ENCODE results near the gene ASXL1.
"Not testable (repeated sequence)": the region's sequence is repeated elsewhere in the genome, so short reads cannot be mapped to it uniquely, and the experiment has no call there.

The ASXL1 gene

DNA sequence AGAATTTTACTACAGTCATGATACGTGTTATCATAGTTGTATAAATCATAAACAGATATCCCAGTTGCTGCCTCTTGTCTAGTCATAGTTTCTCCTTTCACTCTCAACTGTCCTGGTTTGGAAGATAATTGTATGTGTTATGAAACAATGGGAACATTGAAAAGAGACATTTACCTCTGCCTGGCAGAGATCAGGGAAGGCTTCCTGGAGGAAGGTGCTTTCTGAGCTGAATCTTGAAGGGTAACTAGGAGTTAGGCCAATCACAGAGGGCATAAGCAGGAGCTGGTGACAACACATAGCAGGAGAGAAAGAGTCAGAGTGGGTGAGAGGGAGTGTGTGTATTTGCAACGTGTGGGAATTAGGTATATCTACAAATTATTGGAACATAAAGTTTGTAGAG, 5.4 kb downstream of the ASXL1 start:
- DNase-seq = no peak

DNA sequence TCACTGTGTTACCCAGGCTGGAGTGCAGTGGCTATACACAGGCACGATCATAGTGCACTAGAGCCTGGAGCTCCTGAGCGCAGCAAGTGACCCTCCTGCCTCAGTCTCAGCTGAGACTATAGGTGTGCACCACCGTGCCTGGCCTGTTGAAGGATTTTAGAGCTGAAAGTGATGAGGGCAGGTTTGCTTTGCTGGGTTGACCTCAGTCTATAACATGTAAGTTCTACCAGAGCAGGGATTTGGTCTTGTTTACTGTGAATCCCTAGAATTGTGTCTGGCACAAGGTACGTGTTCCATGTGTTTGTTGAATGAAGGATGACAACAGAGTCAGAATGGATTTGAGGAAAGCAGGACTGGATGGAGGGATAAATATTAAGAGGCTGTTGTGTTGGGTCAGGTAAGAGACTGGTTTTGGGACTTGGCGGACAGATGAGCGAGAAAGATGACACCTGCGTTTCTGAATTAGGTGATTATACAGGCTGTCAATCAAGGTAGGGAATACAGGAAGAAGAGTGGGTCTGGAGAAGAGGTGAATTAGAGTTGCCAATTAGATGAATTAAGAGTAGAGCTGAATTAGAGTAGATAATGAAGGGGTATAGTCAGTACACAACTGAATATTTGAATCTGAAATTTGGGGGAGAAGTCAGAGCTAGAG, 6.5 kb downstream of the ASXL1 start:
- DNase-seq = no peak

DNA sequence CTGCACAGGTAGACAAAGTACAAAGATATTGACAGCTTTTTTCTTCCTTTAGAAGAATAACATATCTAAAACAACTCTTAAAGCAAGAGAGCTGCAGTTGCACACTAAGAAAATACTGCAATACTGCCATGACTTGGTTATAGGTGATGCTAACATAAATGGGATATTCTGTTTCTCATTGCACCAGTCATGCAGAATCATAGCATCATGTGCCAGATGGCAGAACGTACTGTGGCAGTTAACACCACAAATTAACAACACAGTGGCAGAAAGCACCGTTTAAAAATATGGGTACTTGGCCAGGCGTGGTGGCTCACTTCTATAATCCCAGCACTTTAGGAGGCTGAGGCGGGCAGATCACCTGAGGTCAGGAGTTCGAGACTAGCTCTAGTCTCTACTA, 7.4 kb downstream of the ASXL1 start:
- DNase-seq = no peak

DNA sequence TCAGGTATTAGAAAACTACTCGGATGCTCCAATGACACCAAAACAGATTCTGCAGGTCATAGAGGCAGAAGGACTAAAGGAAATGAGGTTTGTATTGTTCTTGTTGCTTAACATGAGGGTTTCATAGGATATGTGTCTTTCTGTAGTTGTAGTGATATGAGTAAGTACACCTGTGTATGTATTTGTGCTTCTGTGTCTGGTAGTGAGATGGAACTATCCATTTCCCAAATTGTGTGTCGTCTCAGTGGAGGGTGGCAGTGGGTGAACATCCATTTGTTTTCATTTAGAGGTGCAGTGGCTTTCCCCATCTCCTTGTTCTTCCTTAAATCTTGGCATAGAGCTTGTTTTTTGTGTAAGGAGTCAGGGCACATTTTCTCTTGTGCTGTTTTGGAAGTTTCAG, 8.2 kb downstream of the ASXL1 start:
- DNase-seq = no peak

DNA sequence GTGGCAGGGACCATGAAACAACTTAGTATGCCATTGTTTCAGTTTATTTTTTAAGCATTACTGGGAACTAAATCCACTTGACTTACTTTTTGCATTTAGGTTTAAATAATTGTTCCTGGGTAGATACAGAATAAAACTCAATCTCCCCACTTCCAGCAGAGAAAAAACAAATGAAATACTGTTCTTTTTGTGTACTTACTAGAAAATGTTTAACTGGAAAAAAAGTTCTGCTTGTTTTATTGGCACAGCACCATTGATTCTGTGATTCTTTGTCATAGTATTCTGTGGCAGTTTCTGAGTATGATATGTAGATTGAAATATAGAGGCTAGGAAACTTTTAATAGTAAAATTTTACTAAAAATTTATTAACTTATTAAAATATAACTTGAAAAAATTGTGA, 10.2 kb downstream of the ASXL1 start:
- no peak for DNase-seq

DNA sequence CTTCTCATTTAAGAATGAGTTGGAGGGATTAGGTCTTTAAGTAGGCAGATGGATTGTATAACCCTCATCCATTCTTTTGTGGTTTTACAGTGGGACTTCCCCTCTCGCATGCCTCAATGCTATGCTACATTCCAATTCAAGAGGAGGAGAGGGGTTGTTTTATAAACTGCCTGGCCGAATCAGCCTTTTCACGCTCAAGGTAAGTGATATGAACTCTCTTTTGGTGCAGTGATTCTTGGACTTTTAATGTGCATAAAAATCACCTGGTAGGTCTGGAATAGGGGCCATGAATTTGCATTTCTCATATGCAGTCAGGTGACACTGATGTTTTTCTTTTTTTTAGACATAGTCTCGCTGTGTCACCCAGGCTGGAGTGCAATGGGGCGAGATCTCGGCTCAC, 10.8 kb downstream of the ASXL1 start:
- no peak for DNase-seq

DNA sequence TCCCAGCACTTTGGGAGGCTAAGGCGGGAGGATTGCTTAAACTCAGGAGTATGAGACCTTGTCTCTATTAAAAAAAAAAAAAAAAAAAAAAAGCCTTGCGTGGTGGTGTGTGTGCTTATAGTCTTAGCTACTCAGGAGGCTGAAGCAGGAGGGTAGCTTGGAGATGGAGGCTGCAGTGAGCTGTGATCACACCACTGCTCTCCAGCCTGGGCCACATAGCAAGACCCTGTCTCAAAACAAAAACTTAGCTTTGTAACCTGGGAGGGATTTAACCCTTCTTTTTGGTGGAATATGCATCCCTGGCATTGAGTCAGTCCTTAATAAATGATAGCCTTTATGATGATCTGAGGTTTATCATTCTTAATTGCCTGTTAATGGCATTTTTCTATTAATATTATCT, 12.8 kb downstream of the ASXL1 start:
- DNase-seq = no peak

DNA sequence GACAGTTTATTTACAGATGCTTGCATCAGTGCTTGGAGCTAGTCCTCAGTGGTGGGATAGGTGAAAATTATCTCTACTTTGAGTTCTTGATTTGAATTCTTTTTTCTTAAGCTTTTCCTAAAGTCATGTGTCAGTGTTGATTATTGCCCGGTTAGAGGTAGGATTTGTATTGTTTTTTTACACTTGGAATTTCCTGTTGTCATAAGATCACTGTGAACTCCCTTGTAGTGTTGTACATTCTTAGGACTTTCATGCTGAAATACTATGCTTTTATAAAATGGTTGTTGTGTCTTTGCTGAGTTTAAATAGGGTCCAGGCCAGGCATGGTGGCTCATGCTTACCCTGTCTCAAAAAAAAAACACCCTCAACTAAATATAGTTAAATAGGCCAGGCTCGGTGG, 20.3 kb downstream of the ASXL1 start:
- no peak for DNase-seq

DNA sequence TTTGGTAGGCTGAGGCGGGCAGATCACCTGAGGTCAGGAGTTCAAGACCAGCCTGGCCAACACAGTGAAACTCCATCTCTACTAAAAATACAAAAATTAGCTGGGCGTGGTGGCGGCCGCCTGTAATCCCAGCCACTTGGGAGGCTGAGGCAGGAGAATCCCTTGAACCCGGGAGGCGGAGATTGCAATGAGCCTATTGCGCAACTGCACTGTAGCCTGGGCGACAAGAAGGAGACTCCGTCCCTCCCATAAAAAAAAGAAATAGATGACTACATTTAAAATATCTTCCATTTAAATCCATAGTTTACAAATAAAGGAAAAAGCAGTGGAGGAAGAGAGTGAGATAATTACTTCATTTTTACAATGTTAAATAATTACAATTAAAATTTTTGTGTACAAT, 21.9 kb downstream of the ASXL1 start:
- not testable (repeated sequence) for DNase-seq

DNA sequence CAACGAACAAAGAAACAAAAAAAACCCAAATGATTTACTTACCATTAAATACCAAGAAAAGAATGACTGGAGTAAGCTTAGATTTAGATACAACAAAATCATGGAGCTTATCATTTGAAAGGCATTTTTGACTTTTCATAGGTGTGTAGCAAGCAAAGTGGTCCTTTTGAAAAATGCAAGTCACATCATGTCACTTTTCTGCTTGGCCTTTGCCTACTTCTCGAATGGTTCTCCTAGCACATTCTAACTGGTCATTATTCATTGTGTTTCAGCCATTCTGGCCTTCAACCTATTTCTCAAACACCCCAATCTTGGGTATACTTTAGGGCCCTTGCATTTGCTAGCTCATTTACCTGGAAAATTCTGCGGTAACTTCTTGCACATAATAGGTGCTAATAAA, 22.6 kb downstream of the ASXL1 start:
- no peak for DNase-seq

DNA sequence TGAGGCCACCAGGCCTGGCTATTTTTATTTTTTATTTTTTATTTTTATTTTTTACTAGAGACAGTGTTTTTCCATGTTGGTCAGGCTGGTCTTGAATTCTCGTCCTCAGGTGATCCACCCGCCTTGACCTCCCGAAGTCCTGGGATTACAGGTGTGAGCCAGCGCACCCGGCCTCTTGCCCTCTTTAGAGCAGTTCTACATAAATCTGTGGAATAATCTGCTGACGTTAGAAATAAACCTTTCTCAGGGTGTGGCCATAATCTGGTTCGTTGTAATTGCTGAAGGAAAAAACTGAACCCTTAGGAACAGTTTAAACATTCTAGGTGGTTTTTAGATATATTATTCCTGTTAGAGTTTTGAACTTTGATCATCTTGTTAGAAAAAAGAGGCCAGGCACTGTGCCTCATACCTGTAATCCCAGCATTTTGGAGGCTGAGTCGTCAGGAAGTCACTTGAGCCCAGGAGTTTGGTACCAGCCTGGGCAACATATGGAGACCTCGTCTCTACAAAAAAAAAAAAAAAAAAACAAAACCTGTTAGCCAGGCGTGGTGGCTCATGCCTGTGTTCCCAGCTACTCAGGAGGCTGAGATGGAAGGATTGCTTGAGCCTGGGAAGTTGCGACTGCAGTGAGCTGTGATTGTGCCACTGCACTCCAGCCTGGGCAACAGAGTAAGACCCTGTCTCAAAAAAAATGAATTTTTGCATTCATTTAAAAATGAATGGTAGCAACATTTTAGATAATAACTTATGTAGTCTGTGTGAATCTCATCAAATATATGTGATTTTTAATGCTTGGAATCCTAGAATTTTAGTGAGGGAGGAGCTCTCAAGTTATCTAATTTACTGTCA, 24.2 kb downstream of the ASXL1 start:
- no peak for DNase-seq

DNA sequence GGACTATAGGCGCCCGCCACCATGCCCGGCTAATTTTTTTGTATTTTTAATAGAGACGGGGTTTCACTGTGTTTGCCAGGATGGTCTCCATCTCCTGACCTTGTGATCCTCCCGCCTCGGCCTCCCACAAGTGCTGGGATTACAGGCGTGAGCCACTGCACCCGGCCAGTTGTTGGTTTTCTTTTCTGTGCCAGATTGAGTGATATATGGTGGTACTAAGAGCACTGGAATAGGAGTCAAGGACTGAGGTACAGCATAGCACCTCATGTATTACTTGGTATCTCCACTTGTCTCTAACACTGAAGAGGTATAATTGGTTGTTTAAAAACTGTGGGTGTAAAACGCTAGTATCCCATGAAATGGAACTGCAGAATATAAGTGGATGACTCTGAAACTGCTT, 25.3 kb downstream of the ASXL1 start:
- not testable (repeated sequence) for DNase-seq

DNA sequence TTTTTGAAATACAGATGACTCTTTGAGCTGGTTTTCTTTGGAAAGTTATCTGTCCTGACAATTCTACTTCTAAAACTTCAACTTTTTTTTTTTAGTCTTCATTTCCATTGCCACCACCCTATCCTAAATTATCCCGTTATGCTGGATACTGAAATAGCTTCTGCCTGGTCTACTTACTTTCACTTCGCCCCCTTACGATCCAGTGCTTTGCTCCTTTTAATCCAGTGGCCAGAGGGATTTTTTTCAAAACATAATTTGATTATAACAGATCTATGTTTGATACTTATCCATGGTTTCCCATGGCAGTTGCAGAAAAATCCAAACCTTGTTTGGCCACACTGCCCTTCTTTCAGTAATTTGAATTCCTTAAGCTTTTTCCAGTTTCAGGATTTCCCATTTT, 27.4 kb downstream of the ASXL1 start:
- DNase-seq = no peak

DNA sequence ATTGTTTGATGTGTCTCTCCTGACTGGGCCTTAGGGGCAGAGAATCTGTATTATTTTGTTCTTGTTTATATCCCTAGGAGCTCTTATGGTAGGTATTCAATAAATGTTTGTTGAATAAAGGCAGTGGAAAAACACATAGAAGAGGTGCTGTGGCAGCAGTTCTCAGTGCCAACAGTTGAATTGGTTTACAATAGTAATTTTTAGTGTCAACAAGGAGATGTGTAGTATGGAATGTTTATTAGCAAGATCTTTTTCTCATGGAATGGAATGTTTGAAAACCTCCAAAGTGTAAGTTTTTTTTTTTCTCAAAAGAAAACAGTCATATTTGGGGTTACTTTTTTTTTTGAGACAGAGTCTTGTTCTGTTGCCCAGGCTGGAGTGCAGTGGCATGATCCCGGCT, 28.0 kb downstream of the ASXL1 start:
- no peak for DNase-seq

DNA sequence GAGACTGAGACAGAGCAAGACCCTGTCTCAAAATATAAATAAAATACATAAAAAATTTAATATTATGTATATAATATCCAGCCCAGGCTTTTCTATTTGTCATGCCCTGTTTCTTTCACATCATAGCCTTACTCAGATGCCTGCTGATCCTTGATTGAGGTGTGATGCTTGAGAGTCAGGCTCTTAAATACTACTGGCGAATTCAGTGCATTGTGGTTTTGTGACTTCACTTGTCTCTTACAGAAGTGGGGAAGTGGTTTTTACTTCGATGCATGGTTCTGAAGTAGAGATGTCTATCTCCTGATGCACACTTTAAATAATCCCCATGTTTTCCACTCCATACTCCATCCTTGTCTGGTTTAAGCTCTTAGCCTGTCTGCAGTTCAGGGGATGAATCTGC, 29.1 kb downstream of the ASXL1 start:
- DNase-seq = no peak

DNA sequence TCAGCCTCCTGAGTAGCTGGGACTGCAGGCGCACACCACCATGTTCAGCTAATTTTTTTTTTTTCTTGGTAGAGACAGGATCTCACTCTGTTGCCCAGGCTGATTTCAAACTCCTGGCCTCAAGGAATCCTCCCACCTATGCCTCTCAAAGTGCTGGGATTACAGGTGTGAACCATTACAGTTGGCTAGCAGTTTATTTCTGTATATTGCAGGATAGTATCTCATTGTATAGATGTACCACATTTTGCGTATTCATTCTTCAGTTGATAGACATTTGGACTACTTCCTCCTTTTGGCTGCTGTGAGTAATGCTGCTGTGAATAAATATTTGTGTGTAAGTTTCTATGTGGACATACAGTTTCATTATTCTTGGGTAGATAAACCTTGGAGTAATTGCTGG, 32.9 kb downstream of the ASXL1 start:
- no peak for DNase-seq

DNA sequence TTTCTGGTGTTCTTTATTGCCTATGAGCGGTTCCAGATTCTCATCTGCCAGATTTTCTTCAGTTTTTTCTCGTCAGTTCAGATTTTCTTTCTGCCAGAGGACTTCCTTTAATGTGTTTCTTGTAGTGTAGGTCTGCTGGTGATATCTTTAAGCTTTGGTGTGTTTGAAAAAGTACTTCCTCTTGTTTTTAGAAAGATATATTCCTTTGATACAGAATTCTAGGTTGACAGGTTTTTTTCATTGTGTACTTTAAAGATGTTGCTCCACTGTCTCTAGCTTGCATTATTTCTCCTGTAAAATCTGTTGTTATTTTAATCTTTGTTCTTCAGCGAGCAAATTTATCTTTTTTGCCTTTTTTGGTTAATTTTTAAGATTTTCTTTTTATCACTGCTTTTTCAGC, 36.9 kb downstream of the ASXL1 start:
- no peak for DNase-seq

DNA sequence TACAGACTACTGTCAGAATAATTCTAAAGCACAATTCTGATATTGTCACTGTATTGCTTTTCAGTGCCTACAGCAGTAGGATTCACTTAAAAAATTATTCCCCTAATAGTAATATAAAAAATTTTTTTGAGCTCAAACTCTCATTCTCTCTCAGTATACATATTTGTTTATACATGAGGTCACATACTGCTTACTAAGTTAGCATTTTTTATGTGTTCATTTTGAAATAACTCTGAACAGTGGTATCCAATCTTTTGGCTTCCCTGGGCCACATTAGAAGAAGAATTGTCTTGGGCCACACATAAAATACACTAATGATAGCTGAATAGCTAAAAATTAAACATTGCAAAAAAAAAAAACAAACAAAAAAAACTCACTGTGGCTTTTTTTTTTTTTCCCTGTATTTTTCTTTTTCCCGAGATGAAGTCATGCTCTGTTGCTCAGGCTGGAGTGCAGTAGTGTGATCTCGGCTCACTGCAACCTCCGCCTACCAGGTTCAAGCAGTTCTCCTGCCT, 38.6 kb downstream of the ASXL1 start:
- no peak for DNase-seq

DNA sequence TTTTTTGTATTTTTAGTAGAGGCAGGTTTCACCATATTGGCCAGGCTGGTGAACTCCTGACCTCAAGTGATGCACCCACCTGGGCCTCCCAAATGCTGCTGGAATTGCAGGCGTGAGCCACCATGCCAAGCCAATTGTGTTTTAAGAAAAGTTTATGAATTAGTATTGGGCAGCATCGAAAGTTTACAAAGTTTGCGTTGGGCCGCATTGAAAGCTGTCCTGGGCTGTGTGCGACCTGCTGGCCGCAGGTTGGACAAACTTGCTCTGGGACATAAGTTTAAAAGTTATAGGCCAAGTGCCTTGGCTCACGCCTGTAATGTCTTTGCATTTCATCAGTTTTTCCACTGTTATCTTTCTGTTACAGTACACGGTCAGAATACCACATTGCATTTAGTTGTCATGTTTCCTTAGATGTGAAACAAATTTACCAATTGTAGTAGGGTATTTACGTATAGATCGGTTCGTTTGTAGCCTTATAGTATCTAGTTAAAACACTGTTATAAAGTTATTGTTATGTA, 39.5 kb downstream of the ASXL1 start:
- no peak for DNase-seq

DNA sequence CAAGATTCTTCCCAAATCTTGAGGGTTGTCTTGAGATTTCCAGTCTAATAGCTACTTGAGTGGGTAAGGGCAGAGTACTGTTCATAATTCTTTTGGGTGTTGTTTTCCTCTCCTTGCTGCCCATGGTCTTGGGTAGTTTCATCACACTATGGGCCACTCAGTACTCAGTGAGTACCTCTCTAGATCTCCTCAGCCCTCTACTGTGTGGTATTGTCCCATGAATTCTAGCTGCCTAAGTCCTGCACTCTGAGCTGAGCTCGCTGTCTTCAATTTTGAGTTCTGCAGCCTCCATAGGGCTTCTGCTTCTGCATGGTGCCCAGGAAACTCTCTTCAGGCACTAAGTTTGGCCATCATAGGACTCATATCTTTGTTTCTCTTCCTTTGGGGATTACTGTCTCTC, 42.3 kb downstream of the ASXL1 start:
- DNase-seq = no peak

DNA sequence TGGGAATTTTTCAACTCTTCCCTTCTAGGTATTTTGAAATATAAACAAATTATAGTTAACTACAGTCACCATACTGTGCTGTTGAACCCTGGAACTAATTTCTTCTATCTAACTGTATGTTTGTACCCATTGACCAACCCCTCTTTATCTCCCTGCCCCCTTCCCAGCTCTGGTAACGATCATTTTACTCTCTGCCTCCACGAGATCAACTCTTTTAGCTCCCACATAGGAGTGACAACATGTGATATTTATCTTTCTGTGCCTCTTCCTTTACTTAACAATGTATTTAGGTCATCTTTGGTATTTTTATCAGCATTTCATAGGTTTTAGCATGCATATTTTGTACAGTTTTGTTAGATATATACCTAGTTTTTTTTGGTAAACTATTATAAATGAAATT, 45.9 kb downstream of the ASXL1 start:
- DNase-seq = no peak

DNA sequence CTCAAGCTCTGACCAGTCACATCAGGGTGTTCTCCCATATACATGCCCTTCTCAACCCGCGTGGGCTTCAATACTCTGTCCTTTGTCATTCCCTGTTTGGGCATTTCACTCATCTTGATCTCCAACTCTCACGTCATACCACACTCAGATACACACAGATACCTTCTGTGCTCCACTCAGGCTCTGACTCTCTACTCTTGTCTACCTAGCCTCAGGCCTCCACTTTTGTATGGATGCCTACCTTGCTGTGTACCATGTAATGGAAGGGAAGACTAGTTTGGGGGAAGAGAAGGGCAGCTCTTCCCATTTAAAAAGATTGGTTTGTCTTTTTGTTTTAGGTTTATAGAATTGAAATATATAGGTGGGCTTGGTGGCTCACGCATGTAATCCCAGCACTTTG, 48.6 kb downstream of the ASXL1 start:
- DNase-seq = no peak

DNA sequence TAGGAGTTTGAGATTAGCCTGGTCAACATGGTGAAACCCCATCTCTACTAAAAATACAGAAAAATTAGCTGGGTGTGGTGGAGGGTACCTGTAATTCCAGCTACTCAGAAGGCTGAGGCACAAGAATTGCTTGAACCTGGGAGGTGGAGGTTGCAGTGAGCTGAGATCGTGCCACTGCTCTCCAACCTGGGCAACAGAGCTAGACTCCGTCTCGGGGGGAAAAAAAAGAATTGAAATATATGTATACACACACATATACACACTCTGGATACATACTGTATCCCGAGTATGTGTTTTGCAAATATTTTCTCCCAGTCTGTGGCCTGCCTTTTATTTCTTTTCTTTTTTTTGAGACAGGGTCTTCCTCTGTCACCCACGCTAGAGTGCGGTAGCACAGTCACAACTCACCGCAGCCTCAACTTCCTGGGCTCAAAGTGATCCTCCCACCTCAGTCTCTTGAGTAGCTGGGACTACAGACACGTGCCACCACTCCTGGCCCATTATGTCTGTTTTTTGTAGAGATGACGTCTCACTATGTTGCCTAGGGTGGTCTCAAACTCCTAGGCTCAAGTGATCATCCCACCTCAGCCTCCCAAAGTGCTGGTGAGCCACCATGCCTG, 49.1 kb downstream of the ASXL1 start:
- DNase-seq = not testable (repeated sequence)

All from NCI-H345 (cell line).